GM19452 (cell line): ENCODE results near the gene CERS1.
A peak's percentile ranks its signal among the peaks of the same experiment; 100 is the strongest.

Source experiments
- ATAC-seq: cut with Tn5 transposase; IDR thresholded peaks from one replicate; pipeline ENCODE4 v1.9.1; 2021; ENCODE audit not compliant: unreplicated experiment

Gene CERS1

DNA sequence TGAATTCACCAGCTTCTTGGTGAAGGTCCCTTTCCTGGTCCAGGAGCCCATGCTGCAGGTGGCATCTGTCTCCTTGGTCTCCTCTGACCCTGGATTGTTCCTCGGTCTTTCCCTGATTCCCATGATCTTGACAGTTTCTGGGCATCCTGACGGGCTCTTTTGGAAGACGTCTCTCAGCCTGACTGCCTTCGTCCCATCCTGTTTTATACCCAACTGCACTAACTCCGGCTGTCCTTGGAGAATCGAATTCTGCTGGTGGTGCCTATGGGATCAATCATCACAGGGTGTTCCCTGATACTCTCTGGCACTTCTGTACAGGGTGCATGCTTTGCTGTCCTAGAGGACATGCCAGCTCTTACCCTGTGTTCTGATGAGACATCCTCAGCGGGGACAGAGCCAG is 19.1 kb downstream of the CERS1 start:
- ATAC-seq, result no peak

DNA sequence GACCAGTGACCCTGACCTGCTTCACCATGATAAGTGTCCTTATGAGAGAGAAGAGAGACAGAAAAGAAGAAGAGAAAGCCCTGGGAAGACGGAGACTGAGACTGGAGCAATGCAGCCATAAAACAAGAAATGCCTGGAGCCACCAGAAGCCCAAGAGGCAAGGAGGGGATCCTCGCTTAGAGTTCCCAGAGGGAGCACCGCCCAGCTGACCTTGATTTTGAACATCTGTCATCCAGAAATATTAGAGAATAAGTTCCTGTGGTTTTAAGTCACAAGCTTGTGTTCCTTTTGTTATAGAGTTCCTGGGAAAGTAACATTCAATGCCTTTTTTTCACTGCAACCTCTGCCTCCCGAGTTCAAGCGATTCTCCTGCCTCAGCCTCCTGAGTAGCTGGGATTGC is 20.2 kb downstream of the CERS1 start:
- ATAC-seq, result no peak

DNA sequence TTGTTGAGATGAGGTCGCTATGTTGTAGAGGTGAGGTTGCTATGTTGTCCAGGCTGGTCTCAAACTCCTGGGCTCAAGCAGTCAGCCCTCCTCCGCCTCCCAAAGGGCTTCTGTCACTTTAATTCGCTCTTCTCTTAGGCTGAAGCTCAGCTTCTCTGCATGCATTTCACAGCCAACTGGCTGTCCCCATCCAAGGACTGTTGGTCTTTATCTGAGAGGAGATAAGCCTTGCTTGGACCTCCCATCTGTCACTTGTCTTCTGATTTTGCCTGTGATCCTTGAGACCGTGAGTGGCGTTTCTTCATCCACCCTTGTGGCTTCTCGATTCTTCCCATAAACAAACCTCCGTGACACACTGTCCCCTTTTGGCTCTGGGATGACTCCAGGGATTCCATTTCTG is 24.4 kb downstream of the CERS1 start:
- no peak for ATAC-seq

DNA sequence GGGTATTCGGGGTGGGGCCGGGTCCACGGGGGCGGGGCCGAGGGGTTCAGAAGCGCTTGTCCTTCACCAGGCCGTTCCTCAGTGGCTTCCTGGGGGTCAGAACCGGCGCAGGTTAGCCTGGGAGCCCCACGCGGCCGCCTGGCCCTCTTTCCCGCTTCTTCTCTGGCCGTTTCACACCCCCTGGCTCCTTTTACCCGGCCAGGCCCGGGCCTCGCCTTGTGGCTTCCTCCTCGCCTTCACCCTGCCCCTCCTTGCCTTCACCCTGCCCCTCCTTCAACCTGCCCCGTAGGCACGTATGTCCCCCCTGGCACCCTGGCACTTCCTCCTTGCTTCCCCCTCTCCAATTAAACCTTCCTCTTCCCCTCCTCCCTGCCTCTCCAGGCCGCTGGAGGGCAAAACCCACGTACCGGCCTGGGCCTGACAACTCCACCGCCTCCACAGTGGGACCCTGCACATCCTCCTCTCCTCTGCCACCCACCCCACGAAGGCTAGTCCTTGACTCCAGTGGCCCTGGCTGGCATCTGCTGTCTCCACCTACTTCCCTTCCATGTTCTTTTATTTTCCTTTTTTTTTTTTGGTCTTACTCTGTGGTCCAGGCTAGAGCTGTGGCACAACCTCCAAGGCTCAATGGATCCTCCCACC is 25.3 kb downstream of the CERS1 start:
- ATAC-seq, result no peak

DNA sequence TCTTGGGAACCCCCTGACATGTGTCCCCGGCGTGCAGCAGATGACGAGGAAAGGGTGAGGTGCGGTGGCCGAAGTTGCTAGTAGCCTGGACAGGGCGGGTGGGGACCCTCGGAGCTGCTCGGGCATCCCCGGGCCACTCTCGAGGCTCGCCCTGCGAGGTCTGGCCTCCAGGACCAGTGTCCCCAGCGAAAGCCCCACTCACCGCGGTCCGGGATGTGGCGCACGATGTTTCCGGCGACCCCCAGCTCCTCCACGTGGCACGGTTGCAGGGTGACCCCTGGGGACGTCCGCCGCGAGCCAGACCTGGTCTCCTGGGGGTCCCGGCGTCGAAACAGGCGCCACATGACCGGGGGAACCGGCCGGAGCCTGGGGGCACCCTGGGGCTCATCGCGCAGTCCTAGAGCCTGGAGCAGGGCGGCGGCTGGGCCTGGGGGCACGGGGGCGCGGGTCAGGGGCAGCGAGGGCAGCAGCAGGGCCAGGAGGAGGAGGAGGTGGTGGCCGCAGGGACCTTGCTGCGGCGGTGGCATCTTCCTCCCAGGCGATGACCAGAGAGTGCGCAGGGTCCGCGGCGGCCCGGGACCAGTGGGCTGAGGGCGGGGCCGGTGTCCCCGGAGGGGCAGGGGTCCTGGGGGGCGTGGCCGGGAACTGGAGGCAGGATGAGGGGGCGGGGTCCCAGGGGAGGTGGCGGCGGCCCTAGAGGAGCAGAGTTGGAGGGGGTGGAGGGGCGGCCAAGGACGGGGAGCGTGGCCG is 26.0 kb downstream of the CERS1 start:
- no peak for ATAC-seq

DNA sequence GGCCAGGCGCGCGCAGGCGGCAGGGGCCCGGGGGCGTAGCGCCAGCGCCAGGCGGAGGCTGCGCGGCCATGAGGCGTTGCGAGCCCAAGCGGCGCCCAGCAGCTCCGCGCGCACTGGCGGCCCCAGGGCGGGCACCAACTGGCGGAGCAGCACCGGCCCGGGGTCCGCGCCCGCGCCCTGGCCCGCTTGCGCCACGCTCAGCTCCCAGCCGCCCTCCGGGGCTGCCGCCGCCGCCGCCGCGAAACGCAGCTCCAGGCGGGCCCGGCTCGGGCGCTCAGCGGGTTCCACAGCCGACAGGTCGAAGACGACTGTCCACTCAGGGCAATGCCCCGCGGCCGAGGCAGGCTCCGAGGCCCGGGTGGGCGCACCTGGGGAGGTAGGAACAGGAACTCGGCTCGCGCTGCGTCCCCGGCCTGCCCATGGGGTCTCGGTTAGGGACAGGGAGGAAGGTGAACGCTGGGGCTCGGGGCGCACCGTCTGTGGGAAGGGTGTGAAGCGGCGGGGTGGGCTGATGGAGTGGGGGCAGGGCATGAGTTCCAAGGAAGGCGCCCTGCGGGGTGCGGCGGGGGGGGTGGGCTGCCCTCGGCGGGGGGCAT is 26.8 kb downstream of the CERS1 start:
- no peak for ATAC-seq

DNA sequence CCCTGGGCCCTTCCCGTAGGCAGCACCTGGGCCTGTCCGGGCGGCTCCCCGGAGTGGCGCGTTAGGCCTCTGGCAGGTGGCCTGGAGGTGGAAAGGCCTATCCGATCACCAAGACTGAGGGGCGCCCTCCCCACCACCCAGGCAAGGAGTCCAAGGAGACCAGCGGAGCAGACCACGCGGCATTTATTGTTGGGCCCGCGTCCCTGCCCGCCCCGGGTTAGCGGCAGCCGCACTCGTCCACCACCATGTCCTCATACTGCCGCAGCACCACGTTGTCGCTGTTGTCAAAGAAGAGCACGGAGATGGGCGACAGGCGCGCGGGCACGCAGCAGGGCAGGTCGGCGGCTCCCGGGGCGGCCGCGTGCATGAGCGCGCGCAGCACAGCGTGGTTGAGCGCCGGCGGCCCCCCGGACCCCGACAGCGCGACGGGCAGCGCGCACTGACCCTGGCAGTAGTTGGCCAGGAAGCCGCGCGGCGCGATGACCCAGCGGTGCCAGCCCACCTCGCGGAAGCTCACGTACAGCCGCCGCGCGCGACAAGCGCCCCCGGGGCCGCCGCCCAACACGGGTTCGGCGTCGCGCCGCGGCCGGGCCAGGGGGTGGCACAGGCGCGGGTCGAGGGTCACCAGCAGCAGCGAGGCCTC is 27.5 kb downstream of the CERS1 start:
- ATAC-seq, result no peak

DNA sequence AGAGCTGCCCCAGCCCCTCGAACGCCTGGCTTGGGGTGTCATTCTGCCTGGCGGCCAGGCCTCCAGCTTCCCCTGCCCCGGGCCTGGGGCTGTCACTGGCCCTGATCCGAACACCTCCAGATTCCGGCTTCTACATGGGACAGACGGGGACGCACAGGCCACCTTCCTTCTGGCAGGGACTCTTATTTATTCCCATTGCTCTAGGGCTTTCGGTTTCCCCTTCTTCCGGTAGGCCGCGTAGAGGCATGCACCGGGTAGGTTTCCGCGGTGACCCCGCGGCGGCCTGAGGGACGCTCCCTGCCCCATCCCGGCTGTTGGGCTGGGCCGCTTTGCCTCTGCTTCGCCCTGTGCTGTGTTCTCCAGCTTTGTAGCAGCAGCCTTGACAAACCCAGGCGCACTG is 28.2 kb downstream of the CERS1 start:
- no peak for ATAC-seq

DNA sequence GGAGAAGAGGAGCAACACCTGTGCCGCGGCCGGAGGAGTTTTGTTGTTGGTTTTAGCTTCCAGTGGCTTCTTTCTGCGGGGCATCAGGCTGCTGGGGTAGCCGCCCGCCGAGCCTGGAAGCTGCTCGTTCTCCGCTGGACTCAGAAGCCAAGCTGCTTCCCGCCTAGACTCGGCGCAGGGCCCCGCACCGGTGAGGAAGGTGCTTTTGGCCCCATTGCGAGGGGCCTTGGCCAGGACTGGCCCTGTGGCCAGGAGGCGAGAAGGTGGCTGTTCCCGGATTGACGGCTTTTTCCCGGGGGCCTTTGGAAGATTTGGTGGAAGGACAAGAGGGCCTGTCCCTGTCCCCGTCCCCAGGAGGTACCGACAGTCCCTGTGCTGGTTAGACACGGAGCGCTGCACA is 28.8 kb downstream of the CERS1 start:
- ATAC-seq, result no peak

DNA sequence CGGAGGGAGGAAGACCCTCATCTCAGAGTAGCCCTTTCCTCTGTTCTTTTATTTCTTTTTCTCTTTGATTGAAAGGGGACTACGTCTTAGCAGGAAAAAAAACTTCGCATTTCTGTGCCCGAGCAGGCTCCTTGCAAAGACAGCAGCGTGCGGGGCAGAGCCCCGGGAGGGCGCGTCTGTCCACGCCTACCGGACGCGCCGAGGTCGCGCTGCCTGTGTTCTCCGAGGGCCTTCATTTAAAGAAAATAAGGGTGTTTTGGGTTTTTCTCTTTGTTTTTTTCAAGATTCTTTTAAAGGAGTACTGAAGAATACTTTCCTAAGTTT is 29.2 kb downstream of the CERS1 start:
- no peak for ATAC-seq

DNA sequence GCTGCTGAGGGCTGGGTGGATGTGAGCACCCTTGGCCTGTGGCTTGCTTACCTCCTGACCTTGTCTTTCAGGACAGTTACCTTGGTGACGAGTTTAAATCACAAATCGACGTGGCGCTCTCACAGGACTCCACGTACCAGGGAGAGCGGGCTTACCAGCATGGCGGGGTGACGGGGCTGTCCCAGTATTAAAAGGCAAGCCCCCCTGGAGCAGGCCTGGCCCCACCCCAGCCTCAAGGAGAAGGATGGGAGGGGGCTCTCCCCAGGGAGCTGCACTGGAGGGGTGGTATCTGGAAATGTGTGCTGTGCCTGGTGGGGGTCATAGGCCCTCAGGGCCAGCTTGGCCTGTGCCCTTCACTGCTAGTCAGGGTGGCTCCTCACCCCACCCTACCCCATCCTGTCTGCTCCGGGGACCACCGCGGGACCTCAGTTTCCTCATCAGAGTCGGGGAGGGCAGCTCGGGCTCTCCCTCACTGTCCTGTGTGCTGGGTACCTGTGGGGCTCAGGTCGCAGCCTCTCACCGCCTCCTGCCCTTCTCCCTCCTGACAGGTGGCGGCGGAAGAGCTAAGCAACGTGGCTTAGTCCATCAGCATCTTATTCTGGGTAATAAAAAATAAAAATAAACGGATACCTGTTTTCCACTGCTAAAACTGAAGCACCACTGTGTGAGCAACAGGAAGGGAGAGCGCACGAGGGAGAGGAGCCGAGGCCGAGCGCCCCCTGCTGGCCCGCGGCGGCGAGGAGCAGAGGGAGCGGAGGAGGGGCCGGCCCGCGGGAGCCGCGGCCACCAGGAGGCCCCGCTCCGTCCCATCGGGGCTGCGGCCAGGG is 29.8 kb downstream of the CERS1 start:
- ATAC-seq, result no peak

DNA sequence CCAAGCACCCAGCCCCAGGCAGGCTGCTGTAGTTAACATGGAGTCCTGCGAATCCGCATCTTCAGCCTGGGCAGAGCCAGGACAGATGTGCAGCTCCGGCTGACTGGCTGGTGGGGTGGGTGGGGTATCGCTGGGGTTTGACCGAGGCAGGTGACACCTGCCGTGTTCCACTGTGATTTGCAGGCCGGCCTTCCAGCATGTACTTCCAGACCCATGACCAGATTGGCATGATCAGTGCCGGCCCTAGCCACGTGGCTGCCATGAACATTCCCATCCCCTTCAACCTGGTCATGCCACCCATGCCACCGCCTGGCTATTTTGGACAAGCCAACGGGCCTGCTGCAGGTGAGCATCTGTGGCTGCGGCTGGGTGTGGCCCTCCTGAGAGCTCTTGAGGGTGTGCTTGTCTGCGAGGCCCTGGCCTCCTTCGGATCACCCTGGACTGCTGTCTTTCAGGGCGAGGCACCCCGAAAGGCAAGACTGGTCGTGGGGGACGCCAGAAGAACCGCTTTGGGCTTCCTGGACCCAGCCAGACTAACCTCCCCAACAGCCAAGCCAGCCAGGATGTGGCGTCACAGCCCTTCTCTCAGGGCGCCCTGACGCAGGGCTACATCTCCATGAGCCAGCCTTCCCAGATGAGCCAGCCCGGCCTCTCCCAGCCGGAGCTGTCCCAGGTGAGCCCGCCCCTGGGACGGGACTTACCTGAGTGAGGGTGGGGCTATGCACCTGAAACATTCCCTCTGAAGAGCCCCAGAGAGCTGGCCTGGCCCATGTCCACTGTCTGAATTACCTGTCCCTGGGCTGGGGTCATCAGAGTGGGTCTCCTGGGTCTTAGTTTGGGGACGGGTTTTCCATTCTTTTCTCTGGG is 30.6 kb downstream of the CERS1 start:
- no peak for ATAC-seq

DNA sequence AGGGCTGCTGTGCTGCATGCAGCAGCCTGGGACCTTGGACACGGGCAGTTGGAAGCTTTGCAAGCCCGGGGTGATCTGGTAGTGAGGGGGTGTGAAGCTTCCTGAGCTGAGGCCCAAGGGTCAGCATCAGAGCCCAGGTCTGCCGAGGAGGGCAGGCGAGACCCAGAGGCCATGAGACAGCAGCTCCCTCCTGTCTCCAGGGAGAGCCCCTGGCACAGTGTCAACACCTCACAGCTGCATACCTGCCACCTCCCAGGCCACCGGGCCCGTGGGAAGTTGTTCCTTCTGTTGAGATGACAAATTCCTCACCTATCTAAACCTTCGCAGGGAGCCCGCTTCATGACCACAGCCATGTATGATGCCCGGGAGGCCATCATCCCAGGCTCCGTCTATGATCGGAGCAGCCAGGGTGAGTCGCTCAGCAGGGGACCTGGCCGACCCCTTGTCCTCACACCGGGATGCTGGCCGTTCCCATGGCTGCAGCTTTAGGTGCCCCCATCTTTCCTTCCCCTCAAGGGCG is 32.1 kb downstream of the CERS1 start:
- no peak for ATAC-seq

DNA sequence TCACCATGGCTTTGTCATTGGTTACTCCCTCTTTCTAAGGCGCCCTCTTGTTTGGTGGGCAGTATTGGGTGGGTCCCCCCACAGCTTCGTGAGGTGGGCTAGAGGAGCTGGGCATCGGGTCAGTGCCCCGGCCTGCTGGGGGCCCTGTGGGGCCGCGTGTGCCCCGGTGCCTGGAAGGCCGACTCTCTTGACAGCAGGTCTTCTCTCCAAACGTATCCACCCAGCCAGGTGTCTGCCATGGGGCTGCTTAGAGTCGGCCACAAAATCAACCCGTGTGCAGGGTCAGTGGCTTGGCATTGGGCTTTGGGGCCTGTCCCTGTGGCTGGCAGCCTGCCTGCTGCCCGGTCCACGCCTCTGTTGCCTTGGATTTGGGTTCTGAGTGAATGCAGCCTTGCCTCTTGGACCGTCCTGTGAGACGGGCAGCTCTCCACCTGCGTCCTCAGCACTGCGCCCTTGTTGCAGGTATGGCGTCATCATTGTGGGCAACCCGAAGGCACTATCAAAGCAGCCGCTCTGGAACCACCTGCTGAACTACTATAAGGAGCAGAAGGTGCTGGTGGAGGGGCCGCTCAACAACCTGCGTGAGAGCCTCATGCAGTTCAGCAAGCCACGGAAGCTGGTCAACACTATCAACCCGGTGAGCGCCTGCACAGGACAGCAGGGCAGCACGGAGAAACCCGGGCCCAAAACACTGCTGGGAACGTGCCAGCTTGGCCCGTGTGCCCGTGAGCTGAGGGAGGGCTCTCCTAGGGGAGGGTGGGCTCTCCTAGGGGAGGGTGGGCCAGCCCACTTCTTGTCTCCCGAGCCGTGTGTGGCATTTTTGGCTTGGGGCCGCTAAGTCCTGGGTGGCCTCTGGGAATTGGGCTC is 32.7 kb downstream of the CERS1 start:
- ATAC-seq, result no peak

DNA sequence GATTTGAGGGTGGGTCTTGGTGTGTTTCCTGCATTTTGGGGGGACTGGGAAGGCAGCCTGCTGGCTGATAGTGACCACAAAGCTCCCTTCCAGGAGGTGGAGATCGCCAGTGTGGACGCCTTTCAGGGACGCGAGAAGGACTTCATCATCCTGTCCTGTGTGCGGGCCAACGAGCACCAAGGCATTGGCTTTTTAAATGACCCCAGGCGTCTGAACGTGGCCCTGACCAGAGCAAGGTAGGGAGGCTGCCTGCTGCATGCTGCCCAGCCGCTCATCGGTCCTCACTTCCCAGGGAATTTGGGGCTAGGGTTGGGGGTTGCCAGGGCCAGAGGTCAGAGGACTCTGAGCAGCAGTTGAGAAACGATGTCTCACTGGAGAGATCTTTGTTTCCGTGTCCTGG is 34.0 kb downstream of the CERS1 start:
- ATAC-seq, result no peak

DNA sequence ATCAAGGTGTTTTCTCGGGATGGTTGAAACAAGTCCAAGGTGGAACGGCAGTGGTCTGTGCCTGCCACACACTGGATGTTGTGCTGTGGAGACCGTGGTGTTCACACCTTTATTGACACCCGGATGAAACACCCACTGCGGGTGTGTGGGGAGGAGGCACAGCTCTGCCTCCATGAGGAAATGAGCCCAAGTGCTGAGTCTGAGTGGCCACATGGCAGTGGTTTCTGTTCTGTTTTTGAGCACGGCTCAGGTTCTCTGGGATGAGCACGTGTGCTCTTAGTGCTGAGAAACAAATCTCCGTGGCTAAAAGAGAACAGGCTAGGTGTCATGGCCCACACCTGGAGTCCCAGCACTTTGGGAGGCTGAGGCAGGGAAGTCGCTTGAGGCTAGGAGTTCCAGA is 34.7 kb downstream of the CERS1 start:
- ATAC-seq, result peak; percentile 51

DNA sequence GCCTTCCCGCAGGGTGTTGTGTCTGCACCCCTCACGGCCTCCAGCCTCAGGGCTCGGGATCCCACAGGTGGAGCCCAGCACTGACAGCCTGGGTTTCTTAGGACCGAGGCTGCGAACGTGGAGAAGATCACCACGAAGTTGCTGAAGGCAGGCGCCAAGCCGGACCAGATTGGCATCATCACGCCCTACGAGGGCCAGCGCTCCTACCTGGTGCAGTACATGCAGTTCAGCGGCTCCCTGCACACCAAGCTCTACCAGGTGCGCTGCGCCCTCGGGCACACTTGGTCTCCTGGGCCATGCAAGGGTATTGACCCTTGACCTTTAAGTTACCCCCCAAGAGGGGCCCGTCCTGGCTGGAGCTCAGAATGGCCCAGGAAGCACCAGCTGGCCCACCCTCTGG is 35.2 kb downstream of the CERS1 start:
- no peak for ATAC-seq

DNA sequence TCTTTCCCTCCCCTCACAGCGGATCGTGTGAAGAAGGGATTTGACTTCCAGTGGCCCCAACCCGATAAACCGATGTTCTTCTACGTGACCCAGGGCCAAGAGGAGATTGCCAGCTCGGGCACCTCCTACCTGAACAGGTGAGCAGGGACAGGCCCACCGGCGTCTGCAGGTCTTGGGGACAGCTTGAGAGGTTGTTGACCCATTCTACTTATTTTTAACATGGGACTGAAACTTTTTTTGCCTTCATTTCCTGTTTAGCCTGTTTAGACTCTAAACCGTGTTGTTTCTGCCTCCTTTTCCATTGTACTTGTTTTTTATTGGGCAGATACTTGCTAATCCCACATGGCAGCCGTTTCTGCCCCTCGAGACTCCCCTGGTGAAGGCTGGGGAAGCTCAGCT is 35.7 kb downstream of the CERS1 start:
- no peak for ATAC-seq

DNA sequence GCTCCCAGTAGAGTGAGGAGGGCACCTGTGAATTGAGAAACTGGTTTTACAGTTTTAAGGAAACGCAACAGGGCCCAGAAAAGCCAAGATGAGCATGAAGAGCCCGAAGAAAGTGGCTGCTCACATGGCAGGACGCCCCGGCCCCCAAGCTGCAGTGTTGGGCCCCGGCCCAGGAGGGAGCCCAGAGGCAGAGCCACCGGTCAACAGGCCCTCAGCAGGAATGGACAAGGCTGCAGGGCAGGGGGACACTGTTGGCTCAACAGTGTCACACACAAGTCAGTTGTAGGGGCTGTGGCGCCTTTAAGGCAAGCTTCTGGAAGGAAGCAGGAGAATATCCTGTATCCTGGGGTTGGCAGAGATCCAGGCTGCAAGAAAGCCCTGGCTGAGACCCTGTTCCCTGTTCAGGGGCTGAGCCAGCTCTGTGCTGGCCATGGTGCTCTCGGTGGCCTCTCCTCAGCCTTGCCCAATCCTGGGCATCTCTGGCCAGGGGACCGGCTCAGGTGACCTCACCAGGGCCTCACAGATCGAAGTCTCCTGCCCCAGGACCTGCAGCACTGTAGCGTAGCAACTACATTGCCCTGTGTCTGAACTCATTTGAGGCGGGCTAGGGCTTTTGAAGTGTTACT is 36.2 kb downstream of the CERS1 start:
- no peak for ATAC-seq
